Ascending aorta (tissue), 2 donors: Measurements from ENCODE around the gene GRID2. TPM values are rescaled to one million over a fixed set of nuclear protein-coding genes. Genes with fewer than 3 reads are reported as not detected.

ENCODE experiments used
- DNase-seq, 2 donors: peaks; one replicate each; pipeline ENCODE4 v3.0.0-alpha.2; 2019; ENCODE audit warnings: low spot score in 2 of 2
- H3K27ac ChIP-seq, 2 donors: fragments of 200-600 bp; sonication (generic); one replicate each; pipeline ENCODE4 v1.5.1; 2016 to 2017; ENCODE audit warnings: mild to moderate bottlenecking in 1 of 2
- H3K27me3 ChIP-seq: fragments of 200-600 bp; sonication (generic); one replicate; pipeline ENCODE4 v1.5.1; 2017
- H3K36me3 ChIP-seq, 2 donors: fragments of 200-600 bp; sonication (generic); one replicate each; pipeline ENCODE4 v1.5.1; 2016
- H3K4me1 ChIP-seq, 2 donors: fragments of 200-600 bp; sonication (generic); one replicate each; pipeline ENCODE4 v1.5.1; 2016 to 2017; ENCODE audit warnings: mild to moderate bottlenecking in 1 of 2
- H3K4me3 ChIP-seq, 2 donors: fragments of 200-600 bp; sonication (generic); one replicate each; pipeline ENCODE4 v1.5.1; 2016 to 2017; ENCODE audit warnings: mild to moderate bottlenecking in 1 of 2
- H3K9me3 ChIP-seq, 2 donors: fragments of 200-600 bp; sonication (generic); one replicate each; pipeline ENCODE4 v1.5.1; 2016
- intact Hi-C: fragments of 100-400 bp; cut with DNase I; formaldehyde crosslinking; loops from one replicate; pipeline ENCODE4 v1.15.1; 2023
- total RNA-seq: library from RNA; depleted of rRNA; stranded (reverse); fragments of >200 nt; gene quantifications from one replicate; pipeline ENCODE4 v1.1.0, GENCODE V29; 2016
- TF ChIP-seq, protein P1 (sequence below), 3 experiments: fragments of 200-600 bp in 2 of 3; fragments of 450-650 bp in 1 of 3; sonication (generic) in 2 of 3; IDR thresholded peaks; one replicate each; pipeline ENCODE4 v1.5.1; 2016 to 2019; ENCODE audit warnings: antibody characterized with exemption in 3 of 3, mild to moderate bottlenecking in 1 of 3, moderate library complexity in 1 of 3

GRID2 gene
- total RNA-seq, 1 donor from 2014 or later: not detected

DNA sequence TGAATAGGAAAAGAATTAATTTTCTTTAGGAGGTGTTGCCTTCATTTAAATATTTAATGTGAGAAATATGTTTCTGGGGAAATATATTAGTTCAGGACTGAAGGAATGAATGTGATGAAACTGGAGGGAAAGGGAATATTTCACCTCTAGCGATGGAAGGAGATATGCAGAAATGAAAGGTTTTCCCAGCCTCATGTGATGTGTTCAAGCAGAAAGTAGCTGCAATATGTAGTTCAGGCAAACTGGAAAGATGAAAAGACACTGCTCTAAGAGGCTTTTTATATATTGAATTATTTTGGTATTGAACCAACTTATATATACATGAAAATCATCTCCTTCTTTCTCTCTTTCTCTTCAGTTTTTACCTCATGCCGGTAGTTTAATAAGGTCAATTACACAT lies 3.4 kb downstream of the GRID2 start:
- Histone ChIP-seq H3K27ac (no peak overlapping the region), H3K9me3 (no peaks in the 10 kb centered on the region), H3K27me3 (peaks cover 6% of the 10 kb centered on the region), H3K36me3 (no peaks in the 10 kb centered on the region), H3K4me3 (no peak overlapping the region), H3K4me1 (peaks cover 4 to 9% of the 10 kb centered on the region in 2 donors)
- TF ChIP-seq, protein P1, sequence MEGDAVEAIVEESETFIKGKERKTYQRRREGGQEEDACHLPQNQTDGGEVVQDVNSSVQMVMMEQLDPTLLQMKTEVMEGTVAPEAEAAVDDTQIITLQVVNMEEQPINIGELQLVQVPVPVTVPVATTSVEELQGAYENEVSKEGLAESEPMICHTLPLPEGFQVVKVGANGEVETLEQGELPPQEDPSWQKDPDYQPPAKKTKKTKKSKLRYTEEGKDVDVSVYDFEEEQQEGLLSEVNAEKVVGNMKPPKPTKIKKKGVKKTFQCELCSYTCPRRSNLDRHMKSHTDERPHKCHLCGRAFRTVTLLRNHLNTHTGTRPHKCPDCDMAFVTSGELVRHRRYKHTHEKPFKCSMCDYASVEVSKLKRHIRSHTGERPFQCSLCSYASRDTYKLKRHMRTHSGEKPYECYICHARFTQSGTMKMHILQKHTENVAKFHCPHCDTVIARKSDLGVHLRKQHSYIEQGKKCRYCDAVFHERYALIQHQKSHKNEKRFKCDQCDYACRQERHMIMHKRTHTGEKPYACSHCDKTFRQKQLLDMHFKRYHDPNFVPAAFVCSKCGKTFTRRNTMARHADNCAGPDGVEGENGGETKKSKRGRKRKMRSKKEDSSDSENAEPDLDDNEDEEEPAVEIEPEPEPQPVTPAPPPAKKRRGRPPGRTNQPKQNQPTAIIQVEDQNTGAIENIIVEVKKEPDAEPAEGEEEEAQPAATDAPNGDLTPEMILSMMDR (IDR thresholded peaks at IDR 0.05): no peak
- DNase-seq: no peak
- intact Hi-C loops: no loop called here

DNA sequence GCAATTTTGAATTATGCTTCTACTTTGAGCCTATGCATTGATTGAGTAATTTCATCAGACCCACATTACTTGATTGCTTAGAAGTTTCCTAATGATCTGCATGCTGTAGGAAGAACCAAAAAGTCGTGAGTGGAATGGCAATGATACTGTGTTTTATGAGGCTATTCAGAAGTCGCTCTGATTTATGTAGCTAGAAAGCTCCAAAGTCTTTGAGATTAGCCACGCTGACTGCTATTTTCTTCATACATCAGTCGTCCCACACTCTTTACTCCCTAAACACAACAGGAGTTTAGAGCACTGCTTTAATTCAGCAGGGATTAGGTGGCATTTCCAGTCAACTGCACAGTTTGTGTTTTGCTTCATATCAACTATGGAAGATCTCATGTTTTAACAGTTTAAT lies 4.1 kb downstream of the GRID2 start:
- TF ChIP-seq, protein P1 (IDR thresholded peaks at IDR 0.05): no peak
- DNase-seq: no peak
- Histone ChIP-seq H3K27me3 (peaks cover 6% of the 10 kb centered on the region), H3K36me3 (no peaks in the 10 kb centered on the region), H3K27ac (no peak overlapping the region), H3K4me3 (no peak overlapping the region), H3K9me3 (no peaks in the 10 kb centered on the region), H3K4me1 (peaks cover 4 to 9% of the 10 kb centered on the region in 2 donors)
- intact Hi-C loops: no loop called here

DNA sequence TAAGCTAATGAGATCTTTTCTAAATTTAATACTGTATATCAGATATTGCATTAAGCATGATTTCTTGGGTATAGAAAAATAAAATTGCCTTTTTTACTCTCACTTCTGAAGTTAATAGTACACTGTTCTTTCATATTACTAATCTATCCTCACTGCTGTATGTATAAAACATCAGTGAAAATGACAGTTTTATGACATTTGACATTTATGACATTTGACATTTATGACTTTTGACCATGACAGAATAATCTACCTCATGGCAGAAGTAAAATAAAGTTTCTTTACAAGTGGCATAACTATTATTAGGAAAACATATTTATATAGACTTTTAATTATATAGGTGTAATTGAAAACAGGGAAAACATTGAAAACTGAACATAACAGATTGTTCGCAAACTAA lies 13.3 kb downstream of the GRID2 start:
- no peaks in the 10 kb centered on the region for H3K36me3 ChIP-seq
- H3K9me3 ChIP-seq: no peaks in the 10 kb centered on the region
- H3K27ac ChIP-seq: no peak overlapping the region
- DNase-seq: no peak
- TF ChIP-seq, protein P1 (IDR thresholded peaks at IDR 0.05): no peak
- intact Hi-C loops: no loop called here
- no peak overlapping the region for H3K4me3 ChIP-seq
- no peaks in the 10 kb centered on the region for H3K27me3 ChIP-seq
- H3K4me1 ChIP-seq: no peaks in the 10 kb centered on the region

DNA sequence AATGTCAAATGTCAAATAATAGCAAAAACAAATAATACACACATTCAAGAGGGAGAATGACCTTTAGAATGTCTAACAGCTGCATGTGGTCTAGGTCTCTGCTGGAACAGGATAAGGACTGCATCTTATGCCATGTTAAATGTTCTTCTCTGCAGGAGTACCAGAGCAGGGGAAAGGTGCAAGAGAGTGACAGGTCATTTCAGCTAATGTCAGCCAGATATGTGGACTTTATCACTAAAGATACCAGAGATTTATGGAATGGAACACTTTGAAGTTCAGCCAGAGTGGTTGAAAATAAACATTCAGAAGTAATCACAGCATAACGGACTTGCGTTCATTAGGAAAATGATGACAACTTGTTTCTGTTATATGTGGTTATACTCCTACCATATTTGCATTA lies 24.3 kb downstream of the GRID2 start:
- Histone ChIP-seq H3K27me3 (no peaks in the 10 kb centered on the region), H3K9me3 (no peaks in the 10 kb centered on the region), H3K36me3 (no peaks in the 10 kb centered on the region), H3K4me1 (no peaks in the 10 kb centered on the region), H3K27ac (no peak overlapping the region), H3K4me3 (no peak overlapping the region)
- intact Hi-C loops: no loop called here
- TF ChIP-seq, protein P1 (IDR thresholded peaks at IDR 0.05): no peak
- DNase-seq: no peak

DNA sequence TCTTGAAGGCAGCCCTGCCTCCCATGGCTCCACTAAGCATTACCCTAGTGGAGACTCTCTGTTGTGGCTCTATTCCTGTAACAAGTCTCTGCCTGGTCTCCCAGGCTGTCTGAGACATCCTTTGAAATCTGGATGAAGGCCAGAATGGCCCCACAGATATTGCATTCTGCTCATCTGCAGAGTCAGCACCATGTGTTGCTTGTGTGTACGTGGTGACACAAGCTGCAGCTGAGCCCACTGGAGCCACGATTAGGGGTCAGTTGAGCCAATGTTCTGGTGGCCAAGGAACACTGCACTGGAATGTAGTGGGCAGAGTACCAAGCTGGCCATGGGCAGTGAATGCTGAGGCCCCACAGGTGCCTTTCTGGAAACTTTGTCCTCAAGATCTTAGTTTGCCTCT lies 29.2 kb downstream of the GRID2 start:
- Histone ChIP-seq H3K27me3 (no peaks in the 10 kb centered on the region), H3K9me3 (no peaks in the 10 kb centered on the region), H3K36me3 (no peaks in the 10 kb centered on the region), H3K4me3 (no peak overlapping the region), H3K4me1 (no peaks in the 10 kb centered on the region), H3K27ac (no peak overlapping the region)
- intact Hi-C loops: no loop called here
- no peak for DNase-seq
- TF ChIP-seq, protein P1 (IDR thresholded peaks at IDR 0.05): no peak

DNA sequence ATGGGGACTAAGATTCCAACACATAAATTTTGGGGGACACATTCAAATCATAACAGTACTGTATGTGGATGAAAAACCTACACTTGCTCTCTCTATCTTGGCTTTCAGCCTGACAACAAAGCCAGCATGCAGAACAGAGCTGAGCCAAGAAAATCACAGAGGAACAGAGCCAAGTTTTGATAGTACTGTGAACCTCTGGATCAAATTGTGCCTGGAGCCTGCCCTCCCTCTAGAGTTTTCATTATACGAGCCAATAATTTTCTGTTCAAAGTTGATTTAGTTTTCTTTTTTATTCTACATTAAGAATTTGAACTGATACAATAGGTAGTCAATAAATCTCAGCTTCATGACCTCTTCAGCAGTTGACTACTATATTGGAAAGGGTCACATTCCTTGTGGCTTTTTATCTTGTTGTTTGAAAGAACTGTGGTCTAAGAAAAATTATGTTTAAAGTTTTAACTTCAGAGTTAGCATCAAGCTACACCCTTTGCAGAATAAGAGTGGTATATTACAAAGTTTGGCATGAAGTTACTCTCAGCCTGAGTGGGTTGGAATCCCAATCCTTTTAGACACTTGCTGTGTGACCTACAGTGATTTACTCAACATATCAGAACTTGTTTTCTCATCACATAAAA lies 31.1 kb downstream of the GRID2 start:
- Histone ChIP-seq H3K4me3 (no peak overlapping the region), H3K9me3 (no peaks in the 10 kb centered on the region), H3K27me3 (no peaks in the 10 kb centered on the region), H3K27ac (no peak overlapping the region), H3K4me1 (no peaks in the 10 kb centered on the region), H3K36me3 (no peaks in the 10 kb centered on the region)
- no peak for DNase-seq
- intact Hi-C loops: no loop called here
- TF ChIP-seq, protein P1 (IDR thresholded peaks at IDR 0.05): no peak
